ENCODE measurements around the gene SNAPC2. TPM values are rescaled to one million over a fixed set of nuclear protein-coding genes. Genes with fewer than 3 reads are reported as not detected.

The SNAPC2 gene, protein sequence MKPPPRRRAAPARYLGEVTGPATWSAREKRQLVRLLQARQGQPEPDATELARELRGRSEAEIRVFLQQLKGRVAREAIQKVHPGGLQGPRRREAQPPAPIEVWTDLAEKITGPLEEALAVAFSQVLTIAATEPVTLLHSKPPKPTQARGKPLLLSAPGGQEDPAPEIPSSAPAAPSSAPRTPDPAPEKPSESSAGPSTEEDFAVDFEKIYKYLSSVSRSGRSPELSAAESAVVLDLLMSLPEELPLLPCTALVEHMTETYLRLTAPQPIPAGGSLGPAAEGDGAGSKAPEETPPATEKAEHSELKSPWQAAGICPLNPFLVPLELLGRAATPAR
- 10 to 100 TPM; 11.4 to 35.9 (median 13.0) TPM for total RNA-seq

DNA sequence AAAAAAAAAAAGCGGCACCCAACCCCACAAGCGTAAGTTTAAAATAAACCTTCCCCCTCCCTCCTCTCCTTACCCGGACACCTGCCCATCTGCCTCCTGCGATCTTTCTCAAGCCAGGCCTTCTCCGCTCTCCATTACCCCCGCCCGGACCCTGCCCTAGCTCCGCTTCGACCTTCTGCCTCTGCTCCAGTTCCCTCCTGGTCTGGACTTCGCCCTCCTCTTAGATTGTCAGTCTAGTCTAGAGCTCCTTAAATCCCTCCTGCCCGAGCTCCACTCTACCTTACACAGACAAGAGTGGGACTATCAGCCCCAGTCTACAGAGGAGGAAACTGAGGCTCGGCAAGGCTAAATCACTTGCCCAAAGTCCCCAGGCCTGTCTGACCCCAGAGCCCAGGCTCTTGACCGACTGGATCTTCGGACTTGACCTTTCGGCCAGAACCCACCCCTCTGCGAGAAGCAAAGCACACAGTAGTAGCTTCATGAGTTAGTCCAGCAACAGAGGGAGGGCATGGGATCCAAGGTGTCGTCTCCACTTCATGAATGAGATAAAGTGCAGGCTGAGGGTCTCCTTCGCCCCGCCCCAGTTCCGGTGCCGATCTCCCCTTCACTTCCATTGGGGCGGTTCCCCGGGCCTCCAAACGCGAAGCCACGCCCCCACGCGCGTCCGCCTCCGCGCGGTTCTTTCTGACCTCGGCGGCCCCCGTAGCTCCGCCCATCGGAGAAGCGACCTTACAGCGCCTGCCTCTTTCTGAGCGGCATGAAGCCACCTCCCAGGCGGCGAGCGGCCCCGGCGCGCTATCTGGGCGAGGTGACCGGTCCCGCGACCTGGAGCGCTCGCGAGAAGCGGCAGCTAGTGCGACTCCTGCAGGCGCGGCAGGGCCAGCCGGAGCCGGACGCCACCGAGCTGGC lies at the start of gene SNAPC2:
SNAPC2 (plus strand) TSS at position 729 of the 909 bp plus-strand sequence; CDS start at position 758, 29 bp downstream.
- Histone ChIP-seq H3K27ac (peak within 1 kb of the TSS; percentile 88 to 99 (median 94)), H3K27me3 (peaks cover 49% of the 10 kb centered on the region), H3K4me1 (peaks cover 29 to 63% (median 47%) of the 10 kb centered on the region in 4 donors), H3K36me3 (peaks cover 0 to 10% (median 0%) of the 10 kb centered on the region in 4 donors), H3K9me3 (no peaks in the 10 kb centered on the region), H3K4me3 (peak within 1 kb of the TSS; percentile 67 to 83 (median 71))
- intact Hi-C loops (cut with DNase I; ENCODE audit: low total_unique reads) (no loop called here), in situ Hi-C loops (cut with MboI; ENCODE audit: low pct_ligation_motif_present in 1 of 4, low pct_unique_long_range_greater_than_20kb in 1 of 4, low sequenced_read_pairs in 3 of 4) (no loop called here)
- 5 to 7% methylated on average over 4 to 60 of the region's 62 CpGs for WGBS, 2 donors (ENCODE audit: low coverage in 1 of 2)
- DNase-seq, result peak; percentile 98
- TF ChIP-seq POLR2AphosphoS5 (IDR thresholded peaks at IDR 0.05), result peak; percentile 71 to 84 (median 77)
- peak; percentile 36 for TF ChIP-seq POLR2A (IDR thresholded peaks at IDR 0.05)
- TF ChIP-seq EP300 (IDR thresholded peaks at IDR 0.05; ENCODE audit: low read depth), result peak; percentile 30
- TF ChIP-seq, protein P1, sequence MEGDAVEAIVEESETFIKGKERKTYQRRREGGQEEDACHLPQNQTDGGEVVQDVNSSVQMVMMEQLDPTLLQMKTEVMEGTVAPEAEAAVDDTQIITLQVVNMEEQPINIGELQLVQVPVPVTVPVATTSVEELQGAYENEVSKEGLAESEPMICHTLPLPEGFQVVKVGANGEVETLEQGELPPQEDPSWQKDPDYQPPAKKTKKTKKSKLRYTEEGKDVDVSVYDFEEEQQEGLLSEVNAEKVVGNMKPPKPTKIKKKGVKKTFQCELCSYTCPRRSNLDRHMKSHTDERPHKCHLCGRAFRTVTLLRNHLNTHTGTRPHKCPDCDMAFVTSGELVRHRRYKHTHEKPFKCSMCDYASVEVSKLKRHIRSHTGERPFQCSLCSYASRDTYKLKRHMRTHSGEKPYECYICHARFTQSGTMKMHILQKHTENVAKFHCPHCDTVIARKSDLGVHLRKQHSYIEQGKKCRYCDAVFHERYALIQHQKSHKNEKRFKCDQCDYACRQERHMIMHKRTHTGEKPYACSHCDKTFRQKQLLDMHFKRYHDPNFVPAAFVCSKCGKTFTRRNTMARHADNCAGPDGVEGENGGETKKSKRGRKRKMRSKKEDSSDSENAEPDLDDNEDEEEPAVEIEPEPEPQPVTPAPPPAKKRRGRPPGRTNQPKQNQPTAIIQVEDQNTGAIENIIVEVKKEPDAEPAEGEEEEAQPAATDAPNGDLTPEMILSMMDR (IDR thresholded peaks at IDR 0.05), result no peak

DNA sequence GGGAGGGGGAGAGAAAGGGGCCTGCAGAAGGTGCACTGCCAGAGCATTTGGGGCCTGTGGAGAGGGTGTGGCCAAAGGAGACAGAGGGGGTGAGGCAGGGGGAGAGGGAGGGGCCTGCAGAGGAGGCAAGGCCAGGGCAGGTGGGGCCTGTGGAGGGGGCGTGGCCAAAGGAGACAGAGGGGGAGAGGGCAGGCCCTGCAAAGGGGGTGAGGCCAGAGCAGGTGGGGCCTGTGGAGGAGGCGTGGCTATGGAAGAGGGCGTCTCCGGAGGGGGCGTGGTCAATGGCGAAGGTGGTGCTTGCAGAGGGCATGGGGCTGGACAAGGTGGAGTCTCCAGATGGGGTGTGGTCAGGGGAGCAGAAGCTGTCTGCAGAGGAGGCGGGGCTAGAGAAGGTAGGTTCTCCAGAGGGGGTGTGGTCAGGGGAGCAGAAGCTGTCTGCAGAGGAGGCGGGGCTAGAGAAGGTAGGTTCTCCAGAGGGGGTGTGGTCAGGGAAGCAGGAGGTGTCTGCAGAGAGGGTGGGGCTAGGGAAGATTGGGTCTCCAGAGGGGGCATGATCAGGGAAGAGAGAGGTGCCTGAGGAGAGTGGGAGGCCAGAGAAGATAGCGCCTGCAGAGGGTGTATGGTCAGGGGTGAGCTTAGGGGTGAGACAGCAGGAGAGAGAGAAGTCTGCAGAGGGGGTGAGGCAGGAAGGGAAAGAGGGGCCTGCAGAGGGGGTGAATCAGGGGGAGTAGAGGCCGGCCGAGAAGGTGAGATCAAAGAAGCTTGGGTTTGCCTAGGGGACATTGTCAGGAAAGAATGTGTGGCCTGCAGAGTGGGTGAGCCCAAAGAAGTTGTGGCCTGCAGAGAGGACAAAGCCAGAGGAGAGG lies 49.3 kb upstream of the SNAPC2 start:
- in situ Hi-C loops (cut with MboI; ENCODE audit: low pct_ligation_motif_present in 1 of 4, low pct_unique_long_range_greater_than_20kb in 1 of 4, low sequenced_read_pairs in 3 of 4) (no loop called here), intact Hi-C loops (cut with DNase I; ENCODE audit: low total_unique reads) (loop anchor here (5.0 kb wide), 1 partner anchor 1409 kb away; the partner anchor contains the start of gene CRB3)
- DNase-seq, result peak; percentile 67
- H3K27me3 ChIP-seq, result peaks cover 66% of the 10 kb centered on the region
- no peaks in the 10 kb centered on the region for H3K9me3 ChIP-seq
- WGBS, 2 donors (ENCODE audit: low coverage in 1 of 2), result 13 to 46% methylated on average over 5 to 11 of the region's 11 CpGs
- H3K4me3 ChIP-seq, result no peak overlapping the region
- peak overlapping the region; percentile 27 to 77 (median 55) for H3K27ac ChIP-seq
- TF ChIP-seq EP300 (IDR thresholded peaks at IDR 0.05; ENCODE audit: low read depth) (no peak), POLR2AphosphoS5 (IDR thresholded peaks at IDR 0.05) (no peak), POLR2A (IDR thresholded peaks at IDR 0.05) (no peak)
- TF ChIP-seq, protein P1 (IDR thresholded peaks at IDR 0.05), result no peak
- H3K36me3 ChIP-seq, result no peaks in the 10 kb centered on the region
- H3K4me1 ChIP-seq, result peaks cover 18 to 51% (median 43%) of the 10 kb centered on the region in 4 donors

DNA sequence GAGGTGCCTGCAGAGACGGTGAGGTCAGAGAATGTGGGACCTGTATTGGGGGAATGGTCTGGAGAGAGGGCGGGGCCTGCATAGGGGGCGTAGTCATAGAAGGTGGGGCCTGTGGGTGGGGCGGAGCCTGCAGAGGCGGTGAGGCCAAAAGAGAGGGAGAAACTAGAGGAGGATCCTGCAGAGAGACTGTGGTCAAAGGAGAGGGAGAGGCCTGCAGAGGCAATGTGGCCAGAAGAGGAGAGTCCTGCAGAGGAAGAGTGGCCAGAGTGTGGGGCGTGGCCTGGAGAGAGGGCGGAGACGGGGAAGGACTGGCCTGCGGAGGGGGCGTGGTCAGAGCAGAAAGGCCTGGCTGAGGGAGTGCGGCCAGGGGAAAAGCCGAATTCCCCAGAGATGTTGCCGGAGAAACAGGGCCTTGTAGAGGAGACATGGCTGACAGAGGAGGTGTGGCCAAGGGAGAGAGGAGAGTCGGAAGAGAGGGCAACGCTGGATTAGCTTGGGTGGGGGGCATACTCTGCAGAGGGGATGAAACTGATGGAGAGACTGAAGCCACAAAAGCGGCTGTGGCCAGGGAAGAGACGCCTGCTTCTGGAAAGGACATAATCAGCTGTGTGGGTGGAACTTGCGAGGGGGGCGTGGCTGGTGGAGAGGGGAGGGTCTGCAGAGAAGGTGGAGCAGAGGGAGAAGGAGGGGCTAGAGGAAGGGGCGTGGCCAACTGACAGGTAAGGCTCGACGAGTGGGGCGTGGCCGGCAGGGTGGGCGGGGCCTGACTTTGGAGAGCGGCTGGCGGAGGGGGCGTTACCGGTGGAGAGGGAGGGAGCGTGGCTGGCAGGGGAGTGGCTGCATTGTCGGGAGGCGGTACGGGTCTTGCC lies 48.5 kb upstream of the SNAPC2 start:
- Histone ChIP-seq H3K36me3 (no peaks in the 10 kb centered on the region), H3K27ac (peak overlapping the region; percentile 27 to 77 (median 55)), H3K27me3 (peaks cover 67% of the 10 kb centered on the region), H3K9me3 (no peaks in the 10 kb centered on the region), H3K4me1 (peaks cover 18 to 51% (median 43%) of the 10 kb centered on the region in 4 donors), H3K4me3 (peak overlapping the region in 2 of 4 donors; percentile 9 to 28)
- in situ Hi-C loops (cut with MboI; ENCODE audit: low pct_ligation_motif_present in 1 of 4, low pct_unique_long_range_greater_than_20kb in 1 of 4, low sequenced_read_pairs in 3 of 4), result no loop called here
- TF ChIP-seq POLR2AphosphoS5 (IDR thresholded peaks at IDR 0.05), result no peak
- no peak for TF ChIP-seq EP300 (IDR thresholded peaks at IDR 0.05; ENCODE audit: low read depth)
- TF ChIP-seq POLR2A (IDR thresholded peaks at IDR 0.05), result no peak
- TF ChIP-seq, protein P1 (IDR thresholded peaks at IDR 0.05), result no peak
- intact Hi-C loops (cut with DNase I; ENCODE audit: low total_unique reads), result loop anchor here (5.0 kb wide), 1 partner anchor 1409 kb away; the partner anchor contains the start of gene CRB3
- peak; percentile 93 for DNase-seq
- 5 to 6% methylated on average over 7 to 33 of the region's 33 CpGs for WGBS, 2 donors (ENCODE audit: low coverage in 1 of 2)

Measured in transverse colon (tissue), 4 donors.